ENCODE measurements around the gene TMEM171.

GRCh38 chr5:73179730-73180129 lies 59.4 kb downstream of the TMEM171 start:
- TF ChIP-seq CTCF (IDR thresholded peaks at IDR 0.05) (no peak), EZH2 (IDR thresholded peaks at IDR 0.05; ENCODE audit: borderline replicate concordance, insufficient read depth, low read depth, low read length, poor library complexity, severe bottlenecking) (no peak)

All from B cell (primary cell).